Gastrocnemius medialis (tissue), 4 donors: ENCODE data around the gene ARF4. TPM values are rescaled to one million over a fixed set of nuclear protein-coding genes. Genes with fewer than 3 reads are reported as not detected.

Source experiments
- ATAC-seq, 2 donors: fragments of 150-250 bp; one replicate each; pipeline ENCODE4 v1.9.1; 2016
- DNase-seq, 2 donors: peaks; one replicate each; pipeline ENCODE4 v3.0.0-alpha.2; 2019
- H3K27ac ChIP-seq, 4 donors: fragments of 200-600 bp; sonication (generic); 1 replicate in 1 of 4; 2 replicates in 3 of 4; pipeline ENCODE4 v1.5.1; 2016 to 2018; ENCODE audit warnings: mild to moderate bottlenecking in 2 of 4, moderate library complexity in 1 of 4
- H3K27me3 ChIP-seq, 3 donors: fragments of 200-600 bp; sonication (generic) in 2 of 3; 1 replicate in 1 of 3; 2 replicates in 2 of 3; pipeline versions ENCODE4 v1.5.1 to v1.6.0; 2016 to 2019; ENCODE audit warnings: mild to moderate bottlenecking in 1 of 3, moderate library complexity in 1 of 3
- H3K36me3 ChIP-seq, 2 donors: fragments of 200-600 bp; sonication (generic) in 1 of 2; one replicate each; pipeline ENCODE4 v1.5.1; 2017 to 2018
- H3K4me1 ChIP-seq, 2 donors: fragments of 200-600 bp; sonication (generic) in 1 of 2; one replicate each; pipeline ENCODE4 v1.5.1; 2016 to 2017; ENCODE audit warnings: mild to moderate bottlenecking in 2 of 2
- H3K4me3 ChIP-seq, 4 donors: fragments of 200-600 bp; sonication (generic) in 3 of 4; 1 replicate in 1 of 4; 2 replicates in 3 of 4; pipeline ENCODE4 v1.5.1; 2016 to 2019; ENCODE audit warnings: mild to moderate bottlenecking in 2 of 4
- H3K9me3 ChIP-seq, 3 donors: fragments of 200-600 bp; sonication (generic) in 2 of 3; 1 replicate in 1 of 3; 2 replicates in 2 of 3; pipeline ENCODE4 v1.5.1; 2016 to 2019
- CTCF ChIP-seq, 5 experiments: fragments of 450-650 bp in 3 of 5; fragments of 200-600 bp in 2 of 5; sonication (generic) in 2 of 5; IDR thresholded peaks in 4 of 5; conservative IDR thresholded peaks in 1 of 5; 1 replicate in 4 of 5; 2 replicates in 1 of 5; pipeline ENCODE4 v1.5.1; 2016 to 2019; ENCODE audit warnings: antibody characterized with exemption in 5 of 5, mild to moderate bottlenecking in 3 of 5, moderate library complexity in 3 of 5
- POLR2A ChIP-seq, 2 donors: fragments of 450-650 bp; IDR thresholded peaks; one replicate each; pipeline ENCODE4 v1.6.1; 2017; ENCODE audit warnings: antibody characterized with exemption in 2 of 2, mild to moderate bottlenecking in 2 of 2, moderate library complexity in 2 of 2
- in situ Hi-C, 4 donors: fragments of 200-750 bp; cut with MboI; loops; one replicate each; pipeline versions ENCODE4 v1.15.0 to v1.8.0; 2017; ENCODE audit warnings: low sequenced_read_pairs in 4 of 4
- intact Hi-C: fragments of 100-400 bp; cut with DNase I; formaldehyde crosslinking; loops from one replicate; pipeline ENCODE4 v1.15.1; 2023; ENCODE audit warnings: low total_unique reads
- total RNA-seq, 4 donors: library from RNA; depleted of rRNA; stranded (reverse); fragments of >200 nt; gene quantifications; one replicate each; pipeline versions ENCODE4 v1.1.0 to v1.2.3, GENCODE V29; 2016

The ARF4 gene
- total RNA-seq, 4 donors from 2014 or later = 36.2 to 55.2 (median 47.7) TPM

- no peak within 1 kb of the TSS for H3K4me3 ChIP-seq
- no peaks in the 10 kb centered on the region for H3K9me3 ChIP-seq
- H3K36me3 ChIP-seq = no peaks in the 10 kb centered on the region
- intact Hi-C loops (no loop called here), in situ Hi-C loops (no loop called here)
- no peak within 1 kb of the TSS for H3K27ac ChIP-seq
- no peaks in the 10 kb centered on the region for H3K4me1 ChIP-seq
- TF ChIP-seq POLR2A (IDR thresholded peaks at IDR 0.05) (no peak), CTCF (IDR thresholded peaks at IDR 0.05 in 4 of 5, conservative IDR thresholded peaks at IDR 0.05 in 1 of 5) (no peak)
- peaks cover 0 to 9% (median 0%) of the 10 kb centered on the region in 3 donors for H3K27me3 ChIP-seq
- ATAC-seq (no peak), DNase-seq (no peak)
Observed at GRCh38 chr3:57544181-57545125, 52.7 kb downstream of the ARF4 start, which contains the start of gene DNAH12. DNAH12 (minus strand) TSS chr3:57544344; CDS start chr3:57542870, 1,474 bp downstream.

GRCh38 chr3:57538465-57538864 is 58.7 kb downstream of the ARF4 start:
- Histone ChIP-seq H3K9me3 (no peaks in the 10 kb centered on the region), H3K36me3 (no peaks in the 10 kb centered on the region), H3K4me3 (no peak overlapping the region), H3K27ac (no peak overlapping the region), H3K27me3 (no peaks in the 10 kb centered on the region), H3K4me1 (no peaks in the 10 kb centered on the region)
- DNase-seq (no peak), ATAC-seq (no peak)
- intact Hi-C loops = no loop called here
- in situ Hi-C loops = no loop called here
- TF ChIP-seq POLR2A (IDR thresholded peaks at IDR 0.05) = no peak
- TF ChIP-seq CTCF (IDR thresholded peaks at IDR 0.05 in 4 of 5, conservative IDR thresholded peaks at IDR 0.05 in 1 of 5) = no peak

DNA sequence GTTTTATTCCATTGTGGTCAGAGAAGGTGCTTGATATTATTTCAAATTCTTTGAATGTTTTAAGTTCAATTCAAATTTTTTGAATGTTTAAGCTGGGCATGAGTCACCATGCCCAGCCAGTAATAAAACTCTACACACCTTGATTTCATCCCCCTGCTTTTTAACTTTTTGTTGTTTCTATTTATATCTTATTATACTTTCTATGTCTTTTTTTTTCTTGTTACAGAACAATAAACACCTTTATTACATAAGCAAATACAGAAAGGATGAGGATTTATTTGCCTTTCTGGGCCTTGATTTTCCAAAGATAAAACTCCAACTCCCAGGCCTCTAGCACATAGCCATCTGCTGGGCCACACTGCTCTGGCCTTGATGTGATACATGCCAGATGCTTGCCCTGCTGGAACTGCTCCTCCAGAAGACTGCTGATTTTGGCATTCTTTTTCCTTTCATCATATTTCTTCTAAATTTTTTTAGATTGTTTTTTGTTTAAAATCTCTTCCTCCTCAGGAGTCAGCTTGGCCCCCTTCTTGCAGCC is 67.0 kb downstream of the ARF4 start:
- ATAC-seq = no peak
- Histone ChIP-seq H3K36me3 (no peaks in the 10 kb centered on the region), H3K4me1 (no peaks in the 10 kb centered on the region), H3K4me3 (no peak overlapping the region), H3K9me3 (no peaks in the 10 kb centered on the region), H3K27ac (no peak overlapping the region), H3K27me3 (no peaks in the 10 kb centered on the region)
- intact Hi-C loops = no loop called here
- TF ChIP-seq POLR2A (IDR thresholded peaks at IDR 0.05) (no peak), CTCF (IDR thresholded peaks at IDR 0.05 in 4 of 5, conservative IDR thresholded peaks at IDR 0.05 in 1 of 5) (no peak)
- in situ Hi-C loops = no loop called here
- DNase-seq = no peak

Other genes starting within 250 kb of the ARF4 start
- under 1 TPM in 2 of 4 donors, not detected in 2; 0.02 to 0.04 TPM for gene DNAH12, start 53.0 kb downstream of the ARF4 start, total RNA-seq
- gene PDE12, start 41.1 kb downstream of the ARF4 start, total RNA-seq = 10 to 100 TPM; 16.5 to 25.7 (median 19.8) TPM
- gene DENND6A, start 95.7 kb upstream of the ARF4 start, total RNA-seq = 10 to 100 TPM in 3 of 4 donors, 1 to 10 TPM in 1; 6.4 to 18.9 (median 14.9) TPM
- gene SLMAP, start 159.0 kb upstream of the ARF4 start, total RNA-seq = 100 to 1,000 TPM in 2 of 4 donors, 10 to 100 TPM in 2; 81.1 to 113 (median 97.1) TPM